H7 (cell line): ENCODE results near the gene ERGIC1. TPM values are rescaled to one million over a fixed set of nuclear protein-coding genes. Genes with fewer than 3 reads are reported as not detected.
A peak's percentile ranks its signal among the peaks of the same experiment; 100 is the strongest.

ENCODE experiments used
- DNase-seq: peaks from one replicate; pipeline ENCODE4 v3.0.0; 2012
- H3K27me3 ChIP-seq: 2 replicates; pipeline ENCODE4 v1.6.0; 2011; ENCODE audit warnings: mild to moderate bottlenecking, low read length; ENCODE audit not compliant: control insufficient read depth, insufficient read depth
- H3K36me3 ChIP-seq: replicated peaks from 2 replicates; pipeline ENCODE4 v1.5.1; 2011; ENCODE audit warnings: low read length; ENCODE audit not compliant: control insufficient read depth, insufficient read depth
- H3K4me3 ChIP-seq: 2 replicates; pipeline ENCODE4 v1.5.1; 2011; ENCODE audit warnings: low read depth, mild to moderate bottlenecking, control low read depth, low read length, moderate library complexity; ENCODE audit not compliant: insufficient read depth
- total RNA-seq: library from RNA; depleted of rRNA; stranded (reverse); fragments of >200 nt; shearing (Covaris generic); gene quantifications from 2 replicates; pipeline ENCODE4 v1.2.3, GENCODE V29; 2014

The ERGIC1 gene
- total RNA-seq, 1 experiment from 2014 or later, result 102 TPM

DNA sequence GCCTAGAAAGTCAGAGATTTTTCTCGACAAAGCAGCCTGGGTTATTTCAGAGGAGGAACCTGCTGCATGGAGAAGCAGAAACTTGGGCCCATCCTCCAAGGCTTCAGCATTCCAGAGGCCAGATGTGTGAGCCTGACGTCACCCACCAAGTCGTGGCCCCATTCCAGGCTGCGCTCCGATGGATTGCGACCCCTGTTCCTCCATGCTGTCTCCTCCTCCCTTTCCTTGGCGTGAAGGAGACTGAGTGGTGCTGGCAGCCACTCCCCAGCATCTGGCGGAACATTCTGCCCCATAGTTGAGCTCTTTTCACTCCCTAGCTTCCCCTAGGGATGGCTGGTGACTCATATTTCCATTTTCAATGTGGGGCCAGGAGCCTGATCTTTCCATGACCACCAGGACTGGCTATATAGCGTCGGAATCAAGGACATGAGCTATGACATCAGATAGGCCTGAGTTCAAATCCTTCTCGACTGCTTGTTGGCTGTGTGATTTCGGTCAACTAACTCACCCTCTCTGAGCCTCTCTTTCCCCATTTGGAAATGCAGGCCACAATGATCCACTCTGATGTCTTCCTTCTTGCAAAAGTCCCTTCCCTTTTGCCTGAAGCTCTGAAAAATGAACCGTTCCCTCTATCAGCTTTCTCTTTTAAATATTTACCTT, 38.6 kb upstream of the ERGIC1 start:
- no peak for DNase-seq
- Histone ChIP-seq H3K4me3 (no peak overlapping the region), H3K36me3 (no peaks in the 10 kb centered on the region), H3K27me3 (no peaks in the 10 kb centered on the region)

DNA sequence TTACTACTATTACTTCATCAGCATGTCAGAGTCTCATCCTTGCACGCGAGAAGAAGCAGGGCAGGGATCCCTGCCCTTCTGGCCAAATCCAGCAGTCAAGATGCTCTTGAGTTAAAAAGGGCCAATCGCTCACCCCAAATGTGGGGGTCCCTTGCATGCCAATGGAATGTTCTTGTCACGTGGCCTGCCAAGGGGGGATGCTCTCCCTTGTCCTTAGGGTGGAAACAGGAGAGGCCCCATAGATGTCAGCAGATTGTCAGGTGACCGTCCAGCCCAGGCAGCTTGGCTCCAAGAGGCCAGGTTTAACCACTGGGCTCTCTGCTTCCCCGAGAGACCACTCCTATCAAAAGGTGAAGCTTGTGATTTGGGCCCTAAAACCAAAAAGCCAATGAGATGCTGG, 37.7 kb upstream of the ERGIC1 start:
- Histone ChIP-seq H3K36me3 (no peaks in the 10 kb centered on the region), H3K27me3 (no peaks in the 10 kb centered on the region), H3K4me3 (no peak overlapping the region)
- no peak for DNase-seq

GRCh38 chr5:172797771-172798191, 36.3 kb upstream of the ERGIC1 start:
- no peaks in the 10 kb centered on the region for H3K27me3 ChIP-seq
- no peaks in the 10 kb centered on the region for H3K36me3 ChIP-seq
- H3K4me3 ChIP-seq, result no peak overlapping the region
- DNase-seq, result no peak

GRCh38 chr5:172798422-172799215, 35.4 kb upstream of the ERGIC1 start:
- Histone ChIP-seq H3K27me3 (no peaks in the 10 kb centered on the region), H3K4me3 (no peak overlapping the region), H3K36me3 (no peaks in the 10 kb centered on the region)
- no peak for DNase-seq

GRCh38 chr5:172799416-172799815, 34.6 kb upstream of the ERGIC1 start:
- Histone ChIP-seq H3K4me3 (no peak overlapping the region), H3K36me3 (no peaks in the 10 kb centered on the region), H3K27me3 (no peaks in the 10 kb centered on the region)
- DNase-seq, result no peak

- Histone ChIP-seq H3K27me3 (no peaks in the 10 kb centered on the region), H3K4me3 (no peak overlapping the region), H3K36me3 (no peaks in the 10 kb centered on the region)
- no peak for DNase-seq
These were observed 33.9 kb upstream of the ERGIC1 start for GRCh38 chr5:172800088-172800551.

GRCh38 chr5:172801179-172801671, 32.8 kb upstream of the ERGIC1 start:
- Histone ChIP-seq H3K4me3 (no peak overlapping the region), H3K27me3 (no peaks in the 10 kb centered on the region), H3K36me3 (no peaks in the 10 kb centered on the region)
- DNase-seq, result no peak

- no peak for DNase-seq
- no peaks in the 10 kb centered on the region for H3K36me3 ChIP-seq
- no peak overlapping the region for H3K4me3 ChIP-seq
- no peaks in the 10 kb centered on the region for H3K27me3 ChIP-seq
These were observed 31.9 kb upstream of the ERGIC1 start for GRCh38 chr5:172802112-172802511.

GRCh38 chr5:172802567-172803176, 31.4 kb upstream of the ERGIC1 start:
- no peaks in the 10 kb centered on the region for H3K36me3 ChIP-seq
- H3K27me3 ChIP-seq, result no peaks in the 10 kb centered on the region
- H3K4me3 ChIP-seq, result no peak overlapping the region
- no peak for DNase-seq

DNA sequence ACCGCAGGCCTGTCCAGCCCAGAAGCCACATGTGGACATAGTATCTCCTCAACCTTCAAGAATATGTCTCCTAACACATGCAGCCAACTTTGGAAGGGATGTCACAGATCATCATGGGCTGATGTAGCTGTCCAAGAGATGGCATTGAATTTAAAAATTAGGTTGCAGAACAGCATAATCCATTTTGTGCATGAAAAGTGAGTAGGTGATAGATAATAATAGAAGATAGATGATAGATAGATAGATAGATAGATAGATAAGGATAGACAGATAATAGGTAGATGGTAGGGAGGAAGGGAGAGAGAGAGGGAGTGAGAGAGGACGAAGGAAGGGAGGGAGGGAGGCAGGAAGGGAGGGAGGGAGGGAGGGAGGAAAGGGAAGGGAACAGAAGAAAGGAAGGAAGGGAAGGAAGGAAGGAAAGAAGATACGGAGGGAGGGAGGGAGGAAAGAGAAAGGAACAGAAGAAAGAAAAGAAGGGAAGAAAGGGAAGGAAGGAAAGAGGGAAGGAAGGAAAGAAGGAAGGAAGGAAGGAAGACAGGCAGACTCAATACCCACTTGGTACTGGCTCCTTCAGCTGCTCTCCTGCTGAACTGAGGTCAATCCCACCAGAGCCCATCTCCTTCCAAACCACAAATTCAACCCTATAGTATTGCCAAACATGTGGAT, 28.9 kb upstream of the ERGIC1 start:
- Histone ChIP-seq H3K27me3 (no peaks in the 10 kb centered on the region), H3K36me3 (no peaks in the 10 kb centered on the region), H3K4me3 (no peak overlapping the region)
- DNase-seq, result no peak

DNA sequence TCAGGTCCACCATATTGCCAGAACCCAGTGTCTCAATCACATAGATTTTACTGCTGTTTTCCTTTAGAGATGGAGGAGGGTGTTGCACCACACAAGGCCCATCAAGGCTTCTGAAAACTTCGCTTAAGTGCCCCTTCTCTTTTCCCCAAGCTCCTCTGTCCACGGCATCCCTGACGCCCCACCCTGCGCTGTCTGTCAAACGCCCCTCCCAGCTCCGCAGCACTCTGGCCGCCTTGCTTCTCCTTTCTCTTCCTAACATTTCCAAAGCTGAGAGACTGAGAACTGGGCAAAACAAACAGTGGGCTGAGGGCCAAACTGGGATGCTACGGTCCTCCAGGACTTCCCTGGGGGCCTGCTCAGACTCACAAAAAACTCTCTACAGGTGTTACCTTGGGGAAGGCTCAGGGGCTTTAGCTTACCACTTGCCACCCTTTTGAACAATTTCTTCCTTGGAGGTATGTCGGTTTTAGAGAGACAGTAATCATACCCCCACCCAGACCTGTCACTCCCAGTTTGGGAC, 28.3 kb upstream of the ERGIC1 start:
- Histone ChIP-seq H3K27me3 (no peaks in the 10 kb centered on the region), H3K4me3 (no peak overlapping the region), H3K36me3 (no peaks in the 10 kb centered on the region)
- DNase-seq, result no peak

DNA sequence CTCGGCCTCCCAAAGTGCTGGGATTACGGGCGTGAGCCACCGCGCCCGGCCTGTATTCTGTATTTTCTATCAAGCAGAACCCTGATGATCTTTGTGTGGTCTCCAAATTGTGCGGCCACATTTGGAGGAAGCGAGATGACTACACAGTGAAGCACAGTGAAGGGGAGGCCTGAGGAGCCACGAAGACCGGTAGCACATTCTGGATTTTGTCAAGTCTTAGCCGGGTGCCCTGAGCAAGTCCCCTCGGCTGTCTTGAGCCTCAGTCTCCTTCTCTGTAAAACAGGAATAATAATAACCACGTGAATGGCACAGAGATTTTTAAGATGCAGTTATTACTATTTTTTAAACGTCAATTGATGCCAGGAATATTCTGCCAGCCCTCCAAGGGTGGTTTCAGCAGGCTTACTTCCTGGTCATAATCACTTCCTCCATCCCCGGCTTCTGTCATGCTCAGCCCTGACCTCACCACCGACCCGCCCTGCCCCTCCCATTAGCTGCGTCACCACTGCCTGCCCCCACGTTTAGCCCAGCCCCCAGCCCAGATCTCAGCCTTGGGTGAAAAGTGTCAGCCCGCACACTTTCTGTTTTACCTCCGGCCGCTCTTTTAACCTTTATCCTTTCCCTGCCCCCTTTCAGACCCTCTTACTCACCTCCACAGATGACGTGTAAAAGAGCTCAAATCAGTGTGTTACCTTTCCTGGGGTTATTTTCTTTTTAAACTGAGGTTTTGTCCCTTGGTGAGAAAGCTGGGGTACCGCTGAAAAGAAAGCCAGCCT, 27.0 kb upstream of the ERGIC1 start:
- Histone ChIP-seq H3K27me3 (no peaks in the 10 kb centered on the region), H3K36me3 (no peaks in the 10 kb centered on the region), H3K4me3 (no peak overlapping the region)
- DNase-seq, result peak; percentile 93

GRCh38 chr5:172807766-172808311, 26.2 kb upstream of the ERGIC1 start:
- DNase-seq, result no peak
- Histone ChIP-seq H3K4me3 (no peak overlapping the region), H3K36me3 (no peaks in the 10 kb centered on the region), H3K27me3 (no peaks in the 10 kb centered on the region)
